22Rv1 (cell line): ENCODE measurements around the gene HSPA14.
"Not testable (repeated sequence)": the region's sequence is repeated elsewhere in the genome, so short reads cannot be mapped to it uniquely, and the experiment has no call there.

ENCODE experiments used
- H3K27ac ChIP-seq: fragments of 450-650 bp; 2 replicates; pipeline ENCODE4 v1.5.1; 2017
- ZFX ChIP-seq: fragments of 450-650 bp; IDR thresholded peaks from 2 replicates; pipeline ENCODE4 v1.6.1; 2017; ENCODE audit warnings: antibody characterized with exemption, borderline replicate concordance
- TF ChIP-seq, protein P1 (sequence below): fragments of 450-650 bp; IDR thresholded peaks from 2 replicates; pipeline ENCODE4 v1.5.1; 2017; ENCODE audit warnings: mild to moderate bottlenecking

HSPA14 gene

DNA sequence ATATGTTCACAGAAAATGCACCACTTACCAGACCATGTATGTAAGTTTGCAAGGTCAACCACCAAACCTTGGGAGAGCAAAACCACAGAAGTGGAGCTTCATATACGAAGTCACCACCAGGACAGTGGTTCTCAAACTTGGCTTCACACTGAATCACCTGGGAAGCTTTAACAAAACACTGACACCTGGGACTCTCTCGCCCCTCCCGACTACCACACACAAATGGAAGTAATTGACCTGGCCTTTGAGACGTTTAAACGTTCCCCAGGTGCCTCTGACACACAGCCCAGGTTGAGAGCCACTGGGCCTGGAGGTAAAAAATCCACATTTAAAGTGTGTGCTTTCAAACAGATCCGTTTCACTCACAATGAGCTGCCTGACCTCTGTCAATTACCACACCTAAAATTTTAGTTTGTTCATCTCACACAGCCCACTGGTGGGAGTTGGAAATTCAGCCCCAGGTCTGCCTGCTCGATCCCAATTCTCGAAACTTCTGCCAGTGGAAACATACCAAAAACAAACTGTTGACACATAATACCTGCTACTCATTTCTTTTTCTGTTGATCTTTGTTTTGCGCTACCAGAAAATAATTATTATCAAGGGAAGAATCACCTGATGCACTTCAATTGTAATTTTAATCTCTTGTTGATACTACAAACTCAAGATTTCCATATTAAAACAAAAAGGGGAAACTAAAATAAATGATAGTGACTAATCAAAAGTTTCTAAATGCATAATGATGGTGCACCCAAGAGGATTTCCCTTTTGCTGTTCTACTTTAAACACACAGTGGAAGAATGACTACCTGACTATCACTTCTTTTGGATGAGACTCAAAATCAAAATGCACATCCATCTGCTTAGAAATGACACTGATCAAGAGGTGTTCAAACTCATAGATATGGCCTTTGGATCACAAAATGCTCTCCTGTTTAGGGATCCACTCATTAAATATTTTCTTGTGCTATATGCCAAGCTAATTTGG lies 26.8 kb upstream of the HSPA14 start:
- H3K27ac ChIP-seq = no peak overlapping the region
- TF ChIP-seq, protein P1, sequence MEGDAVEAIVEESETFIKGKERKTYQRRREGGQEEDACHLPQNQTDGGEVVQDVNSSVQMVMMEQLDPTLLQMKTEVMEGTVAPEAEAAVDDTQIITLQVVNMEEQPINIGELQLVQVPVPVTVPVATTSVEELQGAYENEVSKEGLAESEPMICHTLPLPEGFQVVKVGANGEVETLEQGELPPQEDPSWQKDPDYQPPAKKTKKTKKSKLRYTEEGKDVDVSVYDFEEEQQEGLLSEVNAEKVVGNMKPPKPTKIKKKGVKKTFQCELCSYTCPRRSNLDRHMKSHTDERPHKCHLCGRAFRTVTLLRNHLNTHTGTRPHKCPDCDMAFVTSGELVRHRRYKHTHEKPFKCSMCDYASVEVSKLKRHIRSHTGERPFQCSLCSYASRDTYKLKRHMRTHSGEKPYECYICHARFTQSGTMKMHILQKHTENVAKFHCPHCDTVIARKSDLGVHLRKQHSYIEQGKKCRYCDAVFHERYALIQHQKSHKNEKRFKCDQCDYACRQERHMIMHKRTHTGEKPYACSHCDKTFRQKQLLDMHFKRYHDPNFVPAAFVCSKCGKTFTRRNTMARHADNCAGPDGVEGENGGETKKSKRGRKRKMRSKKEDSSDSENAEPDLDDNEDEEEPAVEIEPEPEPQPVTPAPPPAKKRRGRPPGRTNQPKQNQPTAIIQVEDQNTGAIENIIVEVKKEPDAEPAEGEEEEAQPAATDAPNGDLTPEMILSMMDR = no peak
- TF ChIP-seq ZFX = no peak

DNA sequence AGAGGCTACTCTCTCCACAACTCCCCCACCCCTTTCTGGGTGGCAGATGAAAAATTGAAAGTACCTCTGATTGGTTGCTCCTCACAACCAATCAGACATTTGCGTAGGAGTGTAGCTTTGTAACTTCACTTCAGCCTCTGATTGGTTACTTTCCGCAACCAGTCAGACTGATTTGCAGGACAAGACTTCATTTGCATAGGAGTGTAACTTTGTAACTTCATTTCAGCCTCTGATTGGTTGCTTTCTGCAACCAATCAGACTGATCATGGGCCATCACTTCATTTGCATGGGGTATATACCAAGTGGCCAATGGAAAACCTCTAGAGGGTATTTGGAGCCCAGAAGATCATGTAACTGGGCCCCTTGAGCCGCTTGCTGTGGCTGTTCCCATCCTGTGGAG lies 25.8 kb upstream of the HSPA14 start:
- TF ChIP-seq, protein P1 = no peak
- no peak overlapping the region for H3K27ac ChIP-seq

DNA sequence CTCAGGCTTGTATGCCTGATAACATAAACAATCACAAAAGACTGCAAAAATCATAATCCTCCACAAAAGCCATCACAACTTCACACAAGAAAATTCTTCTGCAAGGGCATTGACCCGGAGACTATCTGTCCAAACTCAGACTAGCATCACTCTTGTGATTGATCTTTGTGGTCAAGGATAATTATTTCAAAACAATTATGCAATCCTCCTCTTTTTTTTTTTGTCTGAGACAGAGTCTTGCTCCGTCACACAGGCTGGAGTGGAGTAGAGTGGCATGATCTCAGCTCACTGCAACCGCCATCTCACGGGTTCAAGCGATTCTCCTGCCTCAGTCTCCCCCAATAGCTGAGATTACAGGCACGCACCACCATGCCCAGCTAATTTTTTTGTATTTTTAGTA lies 22.4 kb upstream of the HSPA14 start:
- TF ChIP-seq, protein P1 = no peak
- no peak for TF ChIP-seq ZFX
- H3K27ac ChIP-seq = no peak overlapping the region

DNA sequence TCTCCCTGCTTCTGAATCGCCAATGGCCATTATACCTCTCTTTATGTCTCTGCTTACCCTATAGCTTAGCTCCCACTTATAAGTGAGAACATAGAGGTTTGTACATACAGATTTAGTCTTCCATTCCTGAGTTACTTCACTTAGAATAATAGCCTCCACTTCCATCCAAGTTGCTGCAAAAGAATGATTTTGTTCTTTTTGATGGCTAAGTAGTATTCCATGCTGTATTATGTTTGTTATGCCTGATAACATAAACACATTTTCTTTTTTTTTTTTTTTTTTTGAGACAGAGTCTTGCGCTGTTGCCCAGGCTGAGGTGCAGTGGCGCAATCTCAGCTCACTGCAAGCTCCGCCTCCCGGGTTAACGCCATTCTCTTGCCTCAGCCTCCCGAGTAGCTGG lies 21.4 kb upstream of the HSPA14 start:
- H3K27ac ChIP-seq = not testable (repeated sequence)

DNA sequence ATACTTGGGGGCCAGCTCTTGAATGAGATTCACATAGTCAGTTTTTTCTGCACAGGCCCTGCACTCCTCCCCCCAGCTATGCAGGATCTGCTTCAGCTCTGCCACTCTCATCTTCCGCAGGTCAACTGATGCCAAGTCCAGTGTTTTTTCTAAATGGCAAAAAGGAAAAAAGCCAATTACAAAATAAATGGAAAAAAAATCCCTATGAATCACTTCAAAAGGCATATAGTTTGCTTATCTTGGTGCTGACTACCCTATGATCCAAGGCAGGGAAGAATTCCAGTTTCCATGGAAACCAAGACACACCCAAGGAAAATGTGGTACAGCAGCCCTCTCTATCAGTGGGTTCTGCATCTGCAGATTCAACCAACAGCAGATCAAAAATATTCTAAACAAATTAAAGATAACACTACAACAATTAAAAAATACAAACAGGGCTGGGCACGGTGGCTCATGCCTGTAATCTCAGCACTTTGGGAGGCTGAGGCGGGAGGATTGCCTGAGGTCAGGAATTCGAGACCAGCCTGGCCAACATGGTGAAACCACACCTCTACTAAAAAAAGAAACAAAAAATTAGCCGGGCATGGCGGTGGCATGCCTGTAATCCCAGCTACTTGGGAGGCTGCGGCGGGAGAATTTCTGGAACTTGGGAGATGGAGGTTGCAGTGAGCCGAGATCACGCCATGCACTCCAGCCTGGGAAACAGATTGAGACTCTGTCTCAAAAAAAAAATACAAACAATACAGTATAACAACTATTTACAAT lies 17.9 kb upstream of the HSPA14 start:
- TF ChIP-seq ZFX = no peak
- TF ChIP-seq, protein P1 = no peak
- no peak overlapping the region for H3K27ac ChIP-seq

DNA sequence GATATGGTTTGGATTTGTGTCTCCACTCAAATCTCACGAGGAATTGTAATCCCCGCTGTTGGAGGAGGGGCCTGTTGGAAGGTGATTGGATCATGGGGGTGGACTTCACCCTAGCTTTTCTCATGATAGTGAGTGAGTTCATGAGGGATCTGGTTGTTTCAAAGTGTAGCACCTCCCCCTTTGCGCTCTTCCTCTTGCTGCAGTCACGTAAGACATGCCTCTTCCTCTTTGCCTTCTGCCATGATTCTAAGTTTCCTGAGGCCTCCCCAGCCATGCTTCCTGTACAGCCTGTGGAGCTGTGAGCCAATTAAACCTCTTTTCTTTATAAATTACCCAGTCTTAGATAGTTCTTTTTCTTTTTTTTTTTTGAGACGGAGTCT lies 17.3 kb upstream of the HSPA14 start:
- no peak overlapping the region for H3K27ac ChIP-seq
- no peak for TF ChIP-seq ZFX
- TF ChIP-seq, protein P1 = no peak

DNA sequence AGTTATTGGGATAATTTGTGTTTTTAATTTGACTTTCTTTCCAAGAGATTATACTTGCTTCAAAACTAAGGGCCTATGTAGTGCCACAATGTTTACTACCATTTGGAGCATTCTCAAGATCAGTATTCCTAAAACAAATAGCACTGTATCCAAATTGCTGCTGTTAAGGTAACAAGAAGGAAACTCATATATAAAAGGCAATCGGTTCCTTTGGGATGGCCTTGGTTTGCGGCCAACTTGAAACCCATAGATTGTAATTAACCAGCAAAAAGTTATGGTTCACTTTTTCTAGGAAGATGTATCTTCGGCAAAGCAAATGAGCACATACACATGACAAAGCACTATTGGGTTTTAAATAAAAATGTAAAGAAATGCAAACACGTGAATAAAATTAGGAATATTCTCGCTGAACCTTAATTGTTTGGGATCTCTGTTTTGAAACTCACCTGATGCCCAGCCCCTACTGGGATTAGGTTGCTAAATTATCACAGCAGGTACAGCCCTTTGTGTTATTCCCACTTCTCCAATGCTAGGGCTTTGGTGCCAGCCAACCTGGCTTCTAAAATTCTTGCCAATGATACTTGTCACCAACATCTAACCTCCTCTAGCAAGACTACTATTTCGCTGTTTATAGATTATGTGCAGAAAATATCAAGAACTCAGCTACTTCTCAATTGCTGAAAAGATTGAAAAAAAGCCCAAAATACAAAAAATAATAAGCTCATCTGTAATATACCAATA lies 16.3 kb upstream of the HSPA14 start:
- no peak overlapping the region for H3K27ac ChIP-seq
- TF ChIP-seq ZFX = no peak
- TF ChIP-seq, protein P1 = no peak
